Endodermal cell (in vitro differentiated cells): Measurements from ENCODE around the gene GSE1. TPM values are rescaled to one million over a fixed set of nuclear protein-coding genes. Genes with fewer than 3 reads are reported as not detected.

Experiments
- DNase-seq: peaks from one replicate; pipeline ENCODE4 v3.0.0-alpha.2; 2017
- H3K27ac ChIP-seq: 2 replicates; pipeline ENCODE4 v1.5.1; 2013; ENCODE audit warnings: mild to moderate bottlenecking, low read depth, low read length, moderate library complexity
- H3K27me3 ChIP-seq: 2 replicates; pipeline ENCODE4 v1.6.1; 2013; ENCODE audit warnings: mild to moderate bottlenecking, low read length, moderate library complexity; ENCODE audit not compliant: insufficient read depth, control insufficient read depth, poor library complexity, severe bottlenecking
- H3K36me3 ChIP-seq: 2 replicates; pipeline ENCODE4 v1.7.0; 2013; ENCODE audit warnings: mild to moderate bottlenecking, low read length, moderate library complexity; ENCODE audit not compliant: control insufficient read depth, insufficient read depth
- H3K4me1 ChIP-seq: one replicate; pipeline ENCODE4 v1.7.0; 2013; ENCODE audit warnings: low read length; ENCODE audit not compliant: control insufficient read depth, insufficient read depth
- H3K4me3 ChIP-seq: 2 replicates; pipeline ENCODE4 v1.5.1; 2013; ENCODE audit warnings: mild to moderate bottlenecking, low read length, moderate library complexity
- H3K9ac ChIP-seq: 2 replicates; pipeline ENCODE4 v1.6.1; 2013; ENCODE audit warnings: mild to moderate bottlenecking, low read length, moderate library complexity; ENCODE audit not compliant: poor library complexity, severe bottlenecking; ENCODE audit errors: extremely low read depth
- H3K9me3 ChIP-seq: 2 replicates; pipeline ENCODE4 v1.6.1; 2013; ENCODE audit warnings: mild to moderate bottlenecking, low read length, moderate library complexity; ENCODE audit not compliant: control insufficient read depth
- H3K27ac Mint-ChIP-seq: 2 replicates; pipeline ENCODE4 v1.8.0; 2020; ENCODE audit warnings: mixed read lengths
- H3K27me3 Mint-ChIP-seq: 2 replicates; pipeline ENCODE4 v1.8.0; 2021; ENCODE audit warnings: mild to moderate bottlenecking, mixed read lengths; ENCODE audit not compliant: insufficient read depth
- H3K36me3 Mint-ChIP-seq: 2 replicates; pipeline ENCODE4 v1.8.0; 2020; ENCODE audit warnings: low read depth, mixed read lengths
- H3K4me1 Mint-ChIP-seq: 2 replicates; pipeline ENCODE4 v1.8.0; 2020; ENCODE audit warnings: mixed read lengths
- H3K4me3 Mint-ChIP-seq: 2 replicates; pipeline ENCODE4 v1.8.0; 2020; ENCODE audit warnings: mild to moderate bottlenecking, moderate library complexity, mixed read lengths
- H3K9me3 Mint-ChIP-seq: 2 replicates; pipeline ENCODE4 v1.8.0; 2020; ENCODE audit warnings: mild to moderate bottlenecking, mixed read lengths
- WGBS, 2 experiments: methylation state at CpG; one replicate each; pipeline versions ENCODE4 v1.1.5 to v1.1.7; 2013; ENCODE audit warnings: missing lambda C conversion rate in 2 of 2, mixed read lengths in 1 of 2; ENCODE audit not compliant: insufficient coverage in 1 of 2, insufficient read length in 1 of 2; 5-methylcytosine and 5-hydroxymethylcytosine counted together
- total RNA-seq, 2 donors: library from RNA; stranded (reverse); fragmentation: NEBNext Ultra II Directional in 1 of 2; extraction: Animal tissue kit (Norgen Biotek cat#: 25700) in 1 of 2; gene quantifications; 2 replicates in 1 of 2; 3 replicates in 1 of 2; pipeline ENCODE4 v1.2.1, GENCODE V29; 2021
- TF ChIP-seq, protein P1 (sequence below): fragments of 200-600 bp; sonication (generic); conservative IDR thresholded peaks from 2 replicates; pipeline ENCODE4 v1.5.0; 2021; ENCODE audit warnings: antibody characterized with exemption, mild to moderate bottlenecking

Gene GSE1
- total RNA-seq, 2 donors from 2014 or later, result 108 to 128 TPM

DNA sequence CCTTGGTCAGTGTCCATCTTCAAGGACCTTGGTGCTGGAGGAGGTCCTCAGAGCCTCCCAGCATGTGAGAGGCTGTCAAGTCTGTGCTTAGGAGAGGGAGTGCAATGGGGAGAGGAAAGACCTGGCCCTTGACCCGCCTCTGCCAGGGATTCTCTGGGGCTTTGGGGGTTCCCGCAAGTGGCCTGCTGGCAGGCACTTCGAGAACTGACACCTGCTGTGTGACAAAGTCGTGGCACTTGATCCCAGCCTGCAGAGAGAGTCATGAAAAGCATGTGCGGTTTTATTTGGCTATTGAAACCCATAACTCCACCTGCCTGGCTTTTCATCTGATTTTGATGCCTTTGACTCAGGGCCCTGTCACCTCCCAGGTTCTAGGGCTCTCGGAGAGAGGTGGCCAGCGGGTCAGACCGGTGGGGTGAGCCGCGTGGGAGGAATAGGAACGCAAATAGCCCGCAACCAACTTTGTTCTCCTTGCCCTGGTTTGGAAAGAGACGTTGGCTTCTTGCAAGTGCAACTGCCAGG, 42.8 kb upstream of the GSE1 start:
- 62 to 72% methylated on average over 12 to 13 of the region's 13 CpGs for WGBS, 2 experiments
- Mint-ChIP-seq H3K4me3 (peak overlapping the region; percentile 31), H3K4me1 (peaks cover 54% of the 10 kb centered on the region), H3K27me3 (no peaks in the 10 kb centered on the region), H3K27ac (peak overlapping the region; percentile 93), H3K9me3 (no peaks in the 10 kb centered on the region), H3K36me3 (no peaks in the 10 kb centered on the region)
- Histone ChIP-seq H3K9me3 (no peaks in the 10 kb centered on the region), H3K9ac (no peak overlapping the region), H3K4me1 (peaks cover 30% of the 10 kb centered on the region), H3K36me3 (no peaks in the 10 kb centered on the region), H3K27me3 (no peaks in the 10 kb centered on the region), H3K4me3 (peak overlapping the region; percentile 28), H3K27ac (no peak overlapping the region)
- no peak for DNase-seq
- TF ChIP-seq, protein P1, sequence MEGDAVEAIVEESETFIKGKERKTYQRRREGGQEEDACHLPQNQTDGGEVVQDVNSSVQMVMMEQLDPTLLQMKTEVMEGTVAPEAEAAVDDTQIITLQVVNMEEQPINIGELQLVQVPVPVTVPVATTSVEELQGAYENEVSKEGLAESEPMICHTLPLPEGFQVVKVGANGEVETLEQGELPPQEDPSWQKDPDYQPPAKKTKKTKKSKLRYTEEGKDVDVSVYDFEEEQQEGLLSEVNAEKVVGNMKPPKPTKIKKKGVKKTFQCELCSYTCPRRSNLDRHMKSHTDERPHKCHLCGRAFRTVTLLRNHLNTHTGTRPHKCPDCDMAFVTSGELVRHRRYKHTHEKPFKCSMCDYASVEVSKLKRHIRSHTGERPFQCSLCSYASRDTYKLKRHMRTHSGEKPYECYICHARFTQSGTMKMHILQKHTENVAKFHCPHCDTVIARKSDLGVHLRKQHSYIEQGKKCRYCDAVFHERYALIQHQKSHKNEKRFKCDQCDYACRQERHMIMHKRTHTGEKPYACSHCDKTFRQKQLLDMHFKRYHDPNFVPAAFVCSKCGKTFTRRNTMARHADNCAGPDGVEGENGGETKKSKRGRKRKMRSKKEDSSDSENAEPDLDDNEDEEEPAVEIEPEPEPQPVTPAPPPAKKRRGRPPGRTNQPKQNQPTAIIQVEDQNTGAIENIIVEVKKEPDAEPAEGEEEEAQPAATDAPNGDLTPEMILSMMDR, result no peak

DNA sequence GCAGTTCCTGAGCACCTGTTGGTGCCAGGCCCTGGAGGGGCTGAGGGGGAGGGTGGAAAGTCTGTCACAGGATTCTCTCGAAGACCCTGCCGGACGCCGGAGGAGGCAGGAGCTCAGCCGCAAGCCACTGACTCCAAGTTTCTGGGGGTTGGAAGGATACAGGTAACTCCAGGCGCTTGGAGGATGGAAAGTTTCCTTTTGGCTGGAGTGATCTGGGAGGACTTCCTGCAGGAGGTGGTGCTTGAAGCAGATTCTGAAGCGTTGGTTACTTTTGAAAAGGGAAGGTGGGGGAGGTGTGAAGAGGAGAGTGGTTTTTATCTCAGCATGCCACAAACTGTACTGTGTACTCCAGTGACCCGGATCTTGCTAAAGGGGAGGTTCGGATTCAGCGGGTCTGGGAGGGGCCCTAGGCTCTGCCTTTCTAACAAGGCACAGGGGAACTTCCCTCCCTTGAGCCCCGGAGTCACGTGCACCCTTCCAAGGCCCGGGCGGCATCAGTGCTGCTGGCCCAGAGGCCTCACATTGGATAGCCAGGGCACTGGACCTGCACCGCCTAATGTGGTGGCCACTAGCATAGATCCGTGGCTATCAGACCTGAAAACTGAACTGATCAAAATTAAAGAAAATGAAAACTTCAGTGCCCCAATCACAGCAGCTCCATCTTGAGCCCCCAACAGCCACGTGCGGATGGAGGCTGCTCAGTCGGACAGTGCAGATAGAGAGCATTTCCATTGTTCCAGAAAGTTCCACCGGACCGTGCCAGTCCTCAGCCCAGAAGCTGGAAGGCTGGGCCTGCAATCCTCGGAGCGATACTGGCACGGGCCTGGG, 42.2 kb upstream of the GSE1 start:
- H3K4me3 ChIP-seq, result no peak overlapping the region
- Mint-ChIP-seq H3K27ac (peak overlapping the region; percentile 4), H3K4me3 (no peak overlapping the region), H3K27me3 (no peaks in the 10 kb centered on the region), H3K36me3 (no peaks in the 10 kb centered on the region), H3K4me1 (peaks cover 59% of the 10 kb centered on the region), H3K9me3 (no peaks in the 10 kb centered on the region)
- H3K9ac ChIP-seq, result no peak overlapping the region
- H3K27ac ChIP-seq, result no peak overlapping the region
- no peak for DNase-seq
- no peaks in the 10 kb centered on the region for H3K27me3 ChIP-seq
- TF ChIP-seq, protein P1, result no peak
- WGBS, 2 experiments, result 84 to 87% methylated on average over 20 to 24 of the region's 24 CpGs
- H3K9me3 ChIP-seq, result no peaks in the 10 kb centered on the region
- H3K36me3 ChIP-seq, result no peaks in the 10 kb centered on the region
- peaks cover 31% of the 10 kb centered on the region for H3K4me1 ChIP-seq

DNA sequence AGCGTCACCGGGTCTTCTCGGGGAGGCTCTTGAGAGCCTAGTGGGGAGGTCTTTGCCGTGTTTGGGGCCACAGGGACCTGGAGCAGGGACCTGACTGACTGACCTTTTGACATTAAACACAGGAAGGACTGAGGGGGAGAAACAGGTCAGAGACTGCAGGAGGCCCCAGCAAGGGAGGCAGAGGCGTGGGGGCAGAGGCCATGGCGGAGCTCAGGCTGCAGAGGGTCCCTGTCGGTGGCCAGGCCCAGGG, 41.6 kb upstream of the GSE1 start:
- H3K4me1 Mint-ChIP-seq, result peaks cover 60% of the 10 kb centered on the region
- Histone ChIP-seq H3K27ac (no peak overlapping the region), H3K9me3 (no peaks in the 10 kb centered on the region), H3K27me3 (no peaks in the 10 kb centered on the region), H3K4me1 (peaks cover 29% of the 10 kb centered on the region), H3K4me3 (no peak overlapping the region), H3K9ac (no peak overlapping the region), H3K36me3 (no peaks in the 10 kb centered on the region)
- 93 to 95% methylated on average over 7 of the region's 7 CpGs for WGBS, 2 experiments
- DNase-seq, result no peak
- H3K9me3 Mint-ChIP-seq, result no peaks in the 10 kb centered on the region
- H3K36me3 Mint-ChIP-seq, result no peaks in the 10 kb centered on the region
- H3K27me3 Mint-ChIP-seq, result no peaks in the 10 kb centered on the region
- H3K4me3 Mint-ChIP-seq, result no peak overlapping the region
- TF ChIP-seq, protein P1, result no peak
- no peak overlapping the region for H3K27ac Mint-ChIP-seq
